ENCODE results near the gene MEMO1. TPM values are rescaled to one million over a fixed set of nuclear protein-coding genes. Genes with fewer than 3 reads are reported as not detected.

The MEMO1 gene
- total and polyA plus RNA-seq, 2 donors from 2014 or later = 22.2 to 28.6 TPM

- H3K9me3 ChIP-seq (ENCODE audit: control insufficient read depth in 2 of 3, insufficient read depth in 1 of 3, low read length in 3 of 3) = no peaks in the 10 kb centered on the region
- H3K36me3 ChIP-seq (ENCODE audit: control insufficient read depth in 2 of 3, insufficient read depth in 3 of 3, low read length in 3 of 3) = no peaks in the 10 kb centered on the region
- H3K4me3 ChIP-seq (ENCODE audit: low read length in 3 of 3) = no peak overlapping the region
- DNase-seq (no peak), FAIRE-seq (no peak)
- no peaks in the 10 kb centered on the region for H3K27me3 ChIP-seq (ENCODE audit: control insufficient read depth, insufficient read depth, low read length)
- intact Hi-C loops (cut with DNase I) = no loop called here
- no peaks in the 10 kb centered on the region for H3K4me1 ChIP-seq (ENCODE audit: control insufficient read depth in 2 of 3, insufficient read depth in 2 of 3, low read depth in 1 of 3, low read length in 3 of 3)
- no peak overlapping the region for H3K27ac ChIP-seq (ENCODE audit: low read depth in 2 of 2, low read length in 2 of 2)
- H3K9ac ChIP-seq (ENCODE audit: low read length in 3 of 3) = no peak overlapping the region
- TF ChIP-seq CTCF (IDR thresholded peaks at IDR 0.05; ENCODE audit: borderline replicate concordance, extremely low read depth, insufficient read depth) = no peak
These were observed 77.7 kb downstream of the MEMO1 start for GRCh38 chr2:31933066-31933465.

DNA sequence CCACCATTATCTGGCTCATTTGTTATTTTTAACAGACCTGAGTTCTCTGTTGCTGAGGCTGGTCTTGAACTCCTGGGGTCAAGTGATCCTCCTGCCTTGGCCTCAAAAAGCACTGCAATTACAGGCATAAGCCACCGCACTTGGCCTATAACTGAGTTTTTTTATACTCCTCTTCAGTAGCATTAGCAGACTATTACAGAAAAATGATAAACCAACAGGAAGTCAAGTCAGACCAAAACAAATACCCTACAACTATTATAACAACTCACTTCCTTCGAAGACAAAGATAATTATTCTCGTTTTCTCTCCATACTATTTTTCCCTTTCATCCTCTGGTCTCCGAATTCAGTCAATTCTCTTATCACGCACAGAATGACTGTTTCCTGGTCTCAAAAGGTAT is 78.2 kb downstream of the MEMO1 start:
- intact Hi-C loops (cut with DNase I) = no loop called here
- Histone ChIP-seq H3K9me3 (ENCODE audit: control insufficient read depth in 2 of 3, insufficient read depth in 1 of 3, low read length in 3 of 3) (no peaks in the 10 kb centered on the region), H3K27ac (ENCODE audit: low read depth in 2 of 2, low read length in 2 of 2) (no peak overlapping the region), H3K36me3 (ENCODE audit: control insufficient read depth in 2 of 3, insufficient read depth in 3 of 3, low read length in 3 of 3) (no peaks in the 10 kb centered on the region), H3K4me1 (ENCODE audit: control insufficient read depth in 2 of 3, insufficient read depth in 2 of 3, low read depth in 1 of 3, low read length in 3 of 3) (no peaks in the 10 kb centered on the region), H3K4me3 (ENCODE audit: low read length in 3 of 3) (no peak overlapping the region), H3K9ac (ENCODE audit: low read length in 3 of 3) (no peak overlapping the region), H3K27me3 (ENCODE audit: control insufficient read depth, insufficient read depth, low read length) (no peaks in the 10 kb centered on the region)
- FAIRE-seq = no peak
- no peak for DNase-seq
- TF ChIP-seq CTCF (IDR thresholded peaks at IDR 0.05; ENCODE audit: borderline replicate concordance, extremely low read depth, insufficient read depth) = no peak

GRCh38 chr2:31931916-31932315 is 78.9 kb downstream of the MEMO1 start:
- no peaks in the 10 kb centered on the region for H3K36me3 ChIP-seq (ENCODE audit: control insufficient read depth in 2 of 3, insufficient read depth in 3 of 3, low read length in 3 of 3)
- intact Hi-C loops (cut with DNase I) = no loop called here
- TF ChIP-seq CTCF (IDR thresholded peaks at IDR 0.05; ENCODE audit: borderline replicate concordance, extremely low read depth, insufficient read depth) = no peak
- DNase-seq (no peak), FAIRE-seq (no peak)
- H3K4me1 ChIP-seq (ENCODE audit: control insufficient read depth in 2 of 3, insufficient read depth in 2 of 3, low read depth in 1 of 3, low read length in 3 of 3) = no peaks in the 10 kb centered on the region
- no peak overlapping the region for H3K9ac ChIP-seq (ENCODE audit: low read length in 3 of 3)
- no peak overlapping the region for H3K4me3 ChIP-seq (ENCODE audit: low read length in 3 of 3)
- H3K27ac ChIP-seq (ENCODE audit: low read depth in 2 of 2, low read length in 2 of 2) = no peak overlapping the region
- H3K27me3 ChIP-seq (ENCODE audit: control insufficient read depth, insufficient read depth, low read length) = no peaks in the 10 kb centered on the region
- H3K9me3 ChIP-seq (ENCODE audit: control insufficient read depth in 2 of 3, insufficient read depth in 1 of 3, low read length in 3 of 3) = no peaks in the 10 kb centered on the region

GRCh38 chr2:31925517-31925916 is 85.3 kb downstream of the MEMO1 start:
- Histone ChIP-seq H3K36me3 (ENCODE audit: control insufficient read depth in 2 of 3, insufficient read depth in 3 of 3, low read length in 3 of 3) (no peaks in the 10 kb centered on the region), H3K27ac (ENCODE audit: low read depth in 2 of 2, low read length in 2 of 2) (no peak overlapping the region), H3K9ac (ENCODE audit: low read length in 3 of 3) (no peak overlapping the region), H3K4me1 (ENCODE audit: control insufficient read depth in 2 of 3, insufficient read depth in 2 of 3, low read depth in 1 of 3, low read length in 3 of 3) (no peaks in the 10 kb centered on the region), H3K9me3 (ENCODE audit: control insufficient read depth in 2 of 3, insufficient read depth in 1 of 3, low read length in 3 of 3) (no peaks in the 10 kb centered on the region), H3K27me3 (ENCODE audit: control insufficient read depth, insufficient read depth, low read length) (no peaks in the 10 kb centered on the region), H3K4me3 (ENCODE audit: low read length in 3 of 3) (no peak overlapping the region)
- no peak for TF ChIP-seq CTCF (IDR thresholded peaks at IDR 0.05; ENCODE audit: borderline replicate concordance, extremely low read depth, insufficient read depth)
- FAIRE-seq (no peak), DNase-seq (no peak)
- intact Hi-C loops (cut with DNase I) = no loop called here
